AG09309 (cell line): Measurements from ENCODE around the gene ZBTB25.

Experiments used
- DNase-seq: peaks from one replicate; pipeline ENCODE4 v3.0.0-alpha.2; 2010; ENCODE audit warnings: low read depth
- H3K4me3 ChIP-seq: 2 replicates; pipeline ENCODE4 v1.5.1; 2011; ENCODE audit warnings: mild to moderate bottlenecking, low read depth, low read length, moderate library complexity; ENCODE audit not compliant: control insufficient read depth
- TF ChIP-seq, protein P1 (sequence below): IDR thresholded peaks from 2 replicates; pipeline ENCODE4 v1.5.1; 2011; ENCODE audit warnings: mild to moderate bottlenecking, low read depth, low read length, inconsistent platforms; ENCODE audit not compliant: insufficient read depth, control insufficient read depth; ENCODE audit errors: missing control alignments

The ZBTB25 gene

DNA sequence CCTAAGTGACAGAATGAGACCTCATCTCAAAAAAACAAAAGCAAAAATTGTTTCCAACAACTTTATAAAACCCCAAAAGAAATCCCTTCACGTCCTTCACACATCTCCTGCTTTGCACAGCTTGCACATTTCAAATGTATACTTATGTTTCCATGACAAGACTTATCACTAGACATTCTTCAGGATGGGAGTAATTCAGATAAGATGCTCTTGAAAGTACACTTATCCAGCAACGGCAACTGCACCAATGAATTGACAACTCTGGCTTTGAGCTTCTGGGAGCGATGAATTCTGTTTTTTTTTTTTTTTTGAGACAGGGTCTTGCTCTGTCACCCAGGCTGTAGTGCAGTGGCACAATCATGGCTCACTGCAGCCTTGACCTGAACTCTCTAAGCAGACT, 69.1 kb downstream of the ZBTB25 start:
- no peak overlapping the region for H3K4me3 ChIP-seq
- TF ChIP-seq, protein P1, sequence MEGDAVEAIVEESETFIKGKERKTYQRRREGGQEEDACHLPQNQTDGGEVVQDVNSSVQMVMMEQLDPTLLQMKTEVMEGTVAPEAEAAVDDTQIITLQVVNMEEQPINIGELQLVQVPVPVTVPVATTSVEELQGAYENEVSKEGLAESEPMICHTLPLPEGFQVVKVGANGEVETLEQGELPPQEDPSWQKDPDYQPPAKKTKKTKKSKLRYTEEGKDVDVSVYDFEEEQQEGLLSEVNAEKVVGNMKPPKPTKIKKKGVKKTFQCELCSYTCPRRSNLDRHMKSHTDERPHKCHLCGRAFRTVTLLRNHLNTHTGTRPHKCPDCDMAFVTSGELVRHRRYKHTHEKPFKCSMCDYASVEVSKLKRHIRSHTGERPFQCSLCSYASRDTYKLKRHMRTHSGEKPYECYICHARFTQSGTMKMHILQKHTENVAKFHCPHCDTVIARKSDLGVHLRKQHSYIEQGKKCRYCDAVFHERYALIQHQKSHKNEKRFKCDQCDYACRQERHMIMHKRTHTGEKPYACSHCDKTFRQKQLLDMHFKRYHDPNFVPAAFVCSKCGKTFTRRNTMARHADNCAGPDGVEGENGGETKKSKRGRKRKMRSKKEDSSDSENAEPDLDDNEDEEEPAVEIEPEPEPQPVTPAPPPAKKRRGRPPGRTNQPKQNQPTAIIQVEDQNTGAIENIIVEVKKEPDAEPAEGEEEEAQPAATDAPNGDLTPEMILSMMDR: no peak
- no peak for DNase-seq

- no peak for DNase-seq
- TF ChIP-seq, protein P1: no peak
- no peak overlapping the region for H3K4me3 ChIP-seq
Measured at GRCh38 chr14:64423987-64424386, 79.7 kb downstream of the ZBTB25 start.

- TF ChIP-seq, protein P1: no peak
- no peak overlapping the region for H3K4me3 ChIP-seq
- DNase-seq: no peak
Measured at GRCh38 chr14:64422756-64423155, 80.9 kb downstream of the ZBTB25 start.

DNA sequence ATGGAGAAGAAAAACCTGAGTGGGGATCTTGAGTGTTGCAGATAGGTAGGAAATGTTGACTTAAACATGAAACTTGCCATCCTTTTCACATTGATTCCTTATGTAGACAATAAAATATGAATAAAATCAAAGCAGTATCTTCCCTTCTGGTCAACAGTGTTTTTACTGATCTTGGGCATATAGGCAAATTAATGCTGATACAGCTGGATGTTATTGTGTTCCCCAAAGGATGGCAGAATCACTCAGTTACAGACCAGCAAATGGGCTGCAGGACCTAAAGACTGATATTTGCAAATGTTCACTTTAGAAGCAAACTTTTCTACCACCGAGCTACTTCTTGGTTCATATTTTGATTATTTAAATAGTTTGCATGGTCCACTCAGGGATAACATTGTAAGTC, 81.6 kb downstream of the ZBTB25 start:
- TF ChIP-seq, protein P1: no peak
- DNase-seq: no peak
- H3K4me3 ChIP-seq: no peak overlapping the region

DNA sequence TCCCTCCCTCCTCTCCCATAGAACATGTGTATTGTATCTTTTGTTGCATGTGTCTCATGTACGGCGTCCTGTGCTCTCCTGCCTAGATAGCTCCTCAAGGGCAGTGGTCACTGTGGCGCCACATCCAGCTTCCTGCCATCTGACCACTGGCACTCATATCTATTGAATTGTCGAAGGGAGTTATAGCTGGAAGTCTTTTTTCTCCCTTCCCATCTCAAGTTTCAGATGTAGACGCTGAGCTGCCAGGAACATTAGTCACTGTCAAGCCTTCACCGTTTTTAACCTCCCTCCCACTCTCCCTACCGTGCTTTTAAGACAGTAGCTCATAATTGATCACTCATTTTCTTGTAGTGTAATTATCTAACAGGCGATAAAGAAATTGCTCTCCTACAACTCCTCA, 82.5 kb downstream of the ZBTB25 start:
- TF ChIP-seq, protein P1: no peak
- DNase-seq: peak; percentile 32

DNA sequence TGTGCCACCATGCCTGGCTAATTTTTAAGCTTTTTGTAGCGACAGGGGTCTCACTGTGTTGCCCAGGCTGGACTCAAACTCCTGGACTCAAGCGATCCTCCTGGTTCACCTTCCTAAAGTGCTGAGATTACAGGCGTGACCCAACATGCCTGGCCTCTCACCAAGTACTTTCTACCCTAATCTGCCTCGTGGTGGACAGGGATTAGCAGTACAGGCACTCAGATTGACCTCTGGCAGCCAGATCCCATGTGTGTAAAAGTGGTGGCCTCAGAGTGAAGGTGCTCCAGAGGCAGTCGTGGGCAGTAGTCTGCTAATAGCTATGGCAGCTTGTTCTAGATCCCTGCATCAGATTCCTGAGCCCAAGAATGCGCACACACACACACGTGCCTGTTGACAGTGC, 84.6 kb downstream of the ZBTB25 start:
- no peak overlapping the region for H3K4me3 ChIP-seq
- no peak for DNase-seq
- TF ChIP-seq, protein P1: no peak

More for the DNA sequence above, 82.5 kb downstream of the ZBTB25 start:
- H3K4me3 ChIP-seq: no peak overlapping the region

GRCh38 chr14:64417771-64418125, 85.9 kb downstream of the ZBTB25 start:
- DNase-seq: no peak
- TF ChIP-seq, protein P1: no peak
- H3K4me3 ChIP-seq: no peak overlapping the region
